HS-27A (cell line): ENCODE measurements around the gene SAE1.
"Not testable (repeated sequence)": the region's sequence is repeated elsewhere in the genome, so short reads cannot be mapped to it uniquely, and the experiment has no call there.

ENCODE experiments used
- DNase-seq: peaks from one replicate; pipeline ENCODE4 v3.0.0-alpha.2; 2012; ENCODE audit warnings: low read depth, missing footprints

The SAE1 gene

DNA sequence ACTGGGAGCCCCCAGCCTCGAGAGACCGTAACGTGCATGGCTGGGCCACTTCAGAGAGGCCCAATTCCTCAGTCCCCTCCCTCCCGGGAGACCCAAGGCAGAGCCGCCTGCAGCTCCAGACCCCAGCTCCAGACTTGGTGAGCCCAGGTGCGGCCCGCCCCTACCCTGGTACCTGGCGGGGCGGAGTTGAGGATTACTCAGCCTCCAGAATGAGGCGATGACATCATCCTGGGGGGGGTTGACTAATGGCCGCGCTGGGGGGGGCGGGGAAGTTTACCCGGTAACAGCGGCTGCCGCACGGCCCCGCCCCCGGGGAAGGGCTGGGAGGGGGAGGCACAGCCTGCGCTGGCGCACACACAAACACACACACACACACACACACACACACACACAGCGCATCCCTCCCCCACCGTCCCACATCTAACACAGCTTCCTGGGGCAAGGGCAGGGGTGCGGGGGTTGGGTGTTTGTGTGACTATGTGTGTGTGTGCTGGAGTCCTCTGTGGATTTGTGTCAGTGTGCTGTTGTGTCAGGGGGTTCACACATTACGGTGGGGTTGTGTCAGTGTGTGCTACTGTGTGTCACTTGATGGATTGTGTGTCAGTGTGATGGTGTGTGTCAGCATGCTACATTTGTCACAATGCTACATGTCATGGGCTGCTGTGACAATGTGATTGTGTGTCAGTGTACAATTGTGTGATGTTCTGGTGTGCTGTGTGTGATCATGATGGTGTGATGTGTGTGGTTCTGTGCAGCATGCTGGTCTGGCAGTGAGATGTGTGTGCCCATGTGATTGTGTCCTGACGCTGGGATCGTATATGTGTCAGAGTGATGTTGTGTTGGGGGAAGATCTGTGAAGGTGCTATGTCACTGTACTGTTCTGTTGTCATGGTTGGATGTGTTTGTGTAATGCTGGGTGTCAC lies 110.6 kb downstream of the SAE1 start:
- DNase-seq, result no peak

- DNase-seq, result no peak
Measured at GRCh38 chr19:47241919-47242577, 111.4 kb downstream of the SAE1 start.

DNA sequence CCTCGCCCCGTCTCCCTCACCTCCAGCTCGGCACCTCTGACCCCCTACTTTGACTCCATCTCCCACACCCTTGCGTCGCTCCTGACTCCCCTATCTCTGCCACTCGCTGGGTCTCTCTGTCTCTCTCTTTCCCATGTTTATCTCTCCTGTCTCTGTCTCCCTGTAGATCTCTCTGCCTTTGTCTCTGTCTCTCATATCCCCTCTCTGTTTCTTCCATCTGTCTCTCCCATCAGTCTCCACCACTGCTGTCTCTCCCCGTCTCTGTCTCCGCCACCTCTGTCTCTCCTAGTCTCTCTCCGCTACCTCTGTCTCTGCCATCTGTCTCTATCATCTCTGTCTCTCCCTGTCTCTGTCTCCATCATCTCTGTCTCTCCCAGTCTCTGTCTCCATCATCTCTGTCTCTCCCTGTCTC lies 112.7 kb downstream of the SAE1 start:
- DNase-seq, result no peak

- no peak for DNase-seq
Measured at GRCh38 chr19:47243776-47244547, 113.3 kb downstream of the SAE1 start.

DNA sequence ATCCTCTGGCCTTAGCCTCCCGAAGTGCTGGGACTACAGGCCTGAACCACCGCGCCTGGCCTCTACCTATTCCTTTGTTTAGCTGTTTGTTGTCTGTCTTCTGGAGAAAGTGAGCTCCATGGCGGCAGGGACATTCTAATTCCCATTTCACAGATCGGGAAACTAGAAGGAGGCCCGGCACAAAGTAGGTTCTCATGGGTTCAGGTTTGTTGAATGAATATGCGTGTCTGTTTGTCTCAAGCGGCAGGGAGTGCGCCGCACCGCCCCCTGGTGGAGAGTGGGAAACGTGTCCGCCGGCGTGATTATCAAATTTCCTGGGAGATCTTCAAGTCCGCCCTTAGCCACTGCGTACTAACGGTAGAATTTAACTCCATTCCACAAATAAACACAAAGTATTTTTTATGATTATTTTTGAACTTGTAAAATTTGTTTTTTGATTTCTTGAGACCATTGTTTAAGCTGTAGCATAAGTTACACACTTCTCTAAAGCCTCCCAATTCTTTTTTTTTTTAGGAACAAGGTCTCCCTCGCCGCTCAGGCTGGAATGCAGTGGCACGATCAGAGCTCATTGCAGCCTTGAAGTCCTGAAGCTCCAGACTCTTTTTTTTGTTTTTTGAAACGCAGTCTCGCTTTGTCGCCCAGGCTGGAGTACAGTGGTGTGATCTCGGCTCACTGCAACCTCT lies 116.8 kb downstream of the SAE1 start:
- DNase-seq, result no peak

GRCh38 chr19:47253016-47253415 lies 122.4 kb downstream of the SAE1 start:
- not testable (repeated sequence) for DNase-seq

DNA sequence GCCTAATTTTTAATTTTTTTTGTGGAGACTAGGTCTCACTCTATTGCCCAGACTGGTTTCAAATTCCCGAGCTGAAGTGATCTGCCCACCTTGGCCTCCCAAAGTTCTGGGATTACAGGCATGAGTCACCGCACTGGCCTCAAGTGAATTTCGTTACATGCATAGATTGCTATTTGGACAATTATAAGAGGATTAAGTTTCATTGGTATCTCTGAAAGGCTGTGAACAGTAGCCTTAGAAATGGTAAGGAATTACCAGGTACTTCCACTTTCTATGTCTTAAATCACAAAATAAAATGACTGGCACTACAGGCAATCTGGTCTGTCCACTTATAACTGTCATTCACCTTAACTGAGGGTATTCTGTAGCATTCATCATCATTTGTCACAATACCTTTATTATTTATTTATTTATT lies 122.8 kb downstream of the SAE1 start:
- peak; percentile 93 for DNase-seq

GRCh38 chr19:47253970-47254369 lies 123.3 kb downstream of the SAE1 start:
- no peak for DNase-seq

DNA sequence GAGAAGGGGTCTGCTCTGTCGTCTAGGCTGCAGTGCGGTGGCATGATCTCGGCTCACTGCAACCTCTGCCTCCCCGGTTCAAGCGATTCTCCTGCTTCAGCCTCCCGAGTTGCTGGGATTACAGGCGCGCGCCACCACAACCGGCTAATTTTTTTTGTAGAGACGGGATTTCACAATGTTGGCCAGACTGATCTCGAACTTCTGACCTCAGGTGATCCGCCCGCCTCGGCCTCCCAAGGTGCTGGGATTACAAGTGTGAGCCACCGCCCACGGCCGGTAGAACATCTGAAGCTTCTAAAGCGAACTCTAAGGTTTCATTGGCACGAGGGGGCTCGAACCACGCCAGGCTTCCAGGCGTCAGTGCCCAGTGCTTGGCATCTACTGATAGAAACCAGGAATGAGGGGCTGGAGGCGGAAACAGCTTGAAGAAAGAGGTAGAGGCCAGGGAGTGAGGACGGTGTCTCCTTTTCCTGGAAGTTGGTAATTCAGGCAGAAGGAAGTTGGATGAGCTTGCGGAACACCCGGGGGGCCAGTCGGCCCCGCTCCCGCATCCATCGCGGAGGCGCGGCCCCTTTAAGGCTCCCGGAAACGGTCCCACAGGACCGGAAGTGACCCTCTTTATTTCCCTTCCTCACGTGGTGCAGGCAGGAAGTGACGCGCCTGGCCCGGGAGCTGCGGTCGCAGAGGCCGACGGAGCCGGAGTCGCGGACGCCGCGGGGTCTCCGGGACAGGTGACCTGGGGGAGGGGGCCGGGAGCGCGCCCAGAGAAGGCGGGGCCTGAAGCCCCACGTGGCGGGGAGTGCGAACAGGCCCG lies 125.5 kb downstream of the SAE1 start, which contains the start of gene CCDC9:
CCDC9 (plus strand) TSS at position 647 of the 814 bp plus-strand sequence. CDS start 1,876 bp downstream, outside the sequence.
- peak; percentile 82 for DNase-seq

DNA sequence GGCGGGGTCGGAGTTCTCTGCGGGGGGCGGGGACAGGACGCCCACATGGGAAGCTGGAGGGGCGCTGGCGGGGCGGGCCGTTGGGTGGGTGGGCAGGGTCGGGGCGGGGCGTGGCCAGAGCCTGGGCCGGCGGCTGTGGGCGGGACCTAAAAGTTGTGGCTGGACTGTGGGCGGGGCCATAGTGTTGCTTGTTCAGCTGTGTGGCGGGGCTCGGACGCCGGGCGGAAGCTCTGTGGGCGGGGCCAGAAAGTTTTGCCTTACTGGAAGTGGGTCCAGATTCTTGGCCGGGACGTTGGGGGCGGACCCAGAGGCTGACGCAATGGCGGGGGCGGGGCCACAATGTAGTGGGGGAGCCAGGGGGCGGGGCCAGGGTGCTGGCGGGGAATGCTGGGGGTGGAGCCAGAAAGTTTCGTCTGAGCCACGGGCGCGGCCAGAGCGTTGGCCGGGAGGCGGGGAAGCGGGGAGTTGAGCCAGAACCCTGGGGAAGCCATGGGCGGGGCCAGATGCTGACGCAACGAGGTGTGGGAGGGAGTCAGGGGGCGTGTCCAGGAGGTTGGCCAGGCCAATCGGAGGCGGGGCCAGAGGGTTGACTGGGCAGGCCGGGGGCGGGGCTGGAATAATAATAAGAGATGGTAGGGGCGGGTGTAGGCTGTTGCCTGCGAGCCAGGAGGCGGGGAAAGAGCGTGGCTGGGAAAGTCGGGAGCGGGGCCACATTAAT lies 126.2 kb downstream of the SAE1 start:
- DNase-seq, result peak; percentile 97

DNA sequence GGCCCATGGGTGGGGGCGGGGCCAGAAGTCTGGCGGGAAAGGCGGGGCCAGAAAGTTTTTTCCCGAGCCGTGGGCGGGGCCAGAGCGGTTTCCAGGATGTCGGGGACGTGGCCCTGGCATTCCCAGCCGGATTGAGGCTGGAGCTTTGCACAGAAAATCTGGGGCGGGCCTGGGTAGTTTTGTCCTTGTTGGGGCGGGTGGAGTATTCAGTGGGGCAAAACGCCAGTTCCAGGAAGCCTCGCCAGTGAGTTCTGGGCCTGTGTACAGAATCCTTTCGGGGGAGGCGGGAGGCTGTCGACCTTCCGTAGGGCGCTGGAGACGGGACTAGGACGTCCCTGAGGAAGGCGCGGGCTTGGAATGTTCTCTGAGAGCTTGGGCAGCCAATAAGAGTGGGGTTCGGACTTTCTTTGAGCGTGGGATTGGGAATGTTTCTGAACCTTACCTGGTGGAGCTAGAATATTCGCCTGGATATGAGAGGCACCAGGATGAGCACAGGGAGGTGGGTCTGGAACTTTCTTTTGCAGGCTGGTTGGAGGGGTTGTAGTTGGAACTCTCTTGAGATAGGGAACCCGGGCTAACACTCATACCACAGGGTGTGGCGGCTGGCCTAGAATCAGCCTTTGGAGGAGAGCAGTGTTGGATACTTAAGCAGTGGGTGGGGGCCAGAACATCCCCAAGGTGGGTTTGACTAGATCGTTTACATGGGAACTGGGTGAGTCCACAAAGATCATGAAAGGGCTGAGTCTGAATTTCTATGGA lies 127.0 kb downstream of the SAE1 start:
- DNase-seq, result no peak

DNA sequence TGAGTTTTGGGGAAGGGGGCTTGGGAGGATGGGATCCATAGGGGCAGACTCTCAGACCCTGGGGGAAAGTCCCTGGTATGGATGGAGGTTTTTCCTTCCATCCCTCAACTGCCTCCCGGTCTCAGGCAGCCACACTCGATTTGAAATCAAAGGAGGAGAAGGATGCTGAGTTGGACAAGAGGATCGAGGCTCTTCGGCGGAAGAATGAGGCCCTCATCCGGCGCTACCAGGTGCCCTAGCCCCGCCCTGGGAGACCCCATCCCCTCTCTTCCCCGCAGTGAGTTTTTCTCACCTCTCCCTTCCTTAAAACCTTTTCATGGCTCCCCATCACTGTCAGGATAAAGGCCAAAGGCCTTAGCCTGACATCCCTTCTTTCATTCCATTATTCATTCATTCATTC lies 127.8 kb downstream of the SAE1 start:
- DNase-seq, result no peak

DNA sequence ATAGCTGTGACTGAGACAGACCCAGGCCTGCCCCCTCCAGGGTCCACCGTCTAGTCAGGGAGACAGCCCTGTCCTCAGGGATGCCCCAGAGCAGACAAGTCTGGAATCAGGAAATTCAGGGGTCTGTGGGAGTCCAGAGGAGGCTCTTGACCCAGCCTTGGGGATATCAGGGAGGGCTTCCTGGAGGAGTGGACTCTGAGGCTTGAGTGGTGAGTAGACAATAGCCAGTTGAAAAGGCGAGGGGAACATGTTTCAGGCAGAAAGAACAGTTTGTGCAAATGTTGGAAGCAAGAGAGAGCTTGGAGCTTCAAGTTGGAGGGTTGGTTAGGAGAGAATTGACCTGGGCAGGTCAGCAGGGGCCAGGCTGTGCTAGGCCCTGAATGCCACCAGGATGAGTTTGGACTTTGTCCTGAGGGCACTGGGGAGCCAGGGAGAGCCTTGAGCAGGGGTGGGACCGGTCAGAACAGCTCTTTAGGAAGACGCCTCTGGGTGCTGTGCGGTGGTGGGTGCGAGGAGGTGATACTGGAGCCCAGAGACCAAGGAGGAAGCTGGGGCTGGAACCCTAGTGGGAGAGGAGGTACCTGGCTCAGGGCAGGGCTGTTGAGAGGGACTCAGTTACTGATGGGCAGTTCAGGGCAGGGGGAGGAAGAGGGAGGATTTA lies 128.4 kb downstream of the SAE1 start:
- DNase-seq, result no peak
